Kidney tubule cell (primary cell): ENCODE measurements around the gene ACKR3.

Experiments used
- DNase-seq: peaks from one replicate; pipeline ENCODE4 v3.0.0-alpha.2; 2018; ENCODE audit warnings: low spot score

The ACKR3 gene

DNA sequence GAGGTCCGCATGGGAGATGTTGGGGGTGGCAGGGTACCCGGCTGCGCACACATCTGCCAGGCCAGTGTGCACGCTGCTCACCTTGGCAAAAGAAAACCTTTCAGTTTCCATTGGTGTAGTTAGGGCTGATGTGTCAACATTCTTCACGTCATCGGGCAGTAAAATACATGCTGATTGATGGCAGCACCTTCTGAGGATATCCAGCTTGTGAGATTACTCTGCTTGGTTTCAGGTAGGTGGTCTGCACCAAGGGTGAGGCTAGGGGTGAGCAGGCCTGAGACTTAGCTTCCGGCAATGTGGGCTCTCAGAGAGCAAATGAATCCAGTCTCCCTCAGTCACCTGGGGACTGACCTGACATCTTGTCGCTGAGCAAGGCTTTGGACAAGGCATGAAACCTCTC lies 19.3 kb upstream of the ACKR3 start:
- no peak for DNase-seq

DNA sequence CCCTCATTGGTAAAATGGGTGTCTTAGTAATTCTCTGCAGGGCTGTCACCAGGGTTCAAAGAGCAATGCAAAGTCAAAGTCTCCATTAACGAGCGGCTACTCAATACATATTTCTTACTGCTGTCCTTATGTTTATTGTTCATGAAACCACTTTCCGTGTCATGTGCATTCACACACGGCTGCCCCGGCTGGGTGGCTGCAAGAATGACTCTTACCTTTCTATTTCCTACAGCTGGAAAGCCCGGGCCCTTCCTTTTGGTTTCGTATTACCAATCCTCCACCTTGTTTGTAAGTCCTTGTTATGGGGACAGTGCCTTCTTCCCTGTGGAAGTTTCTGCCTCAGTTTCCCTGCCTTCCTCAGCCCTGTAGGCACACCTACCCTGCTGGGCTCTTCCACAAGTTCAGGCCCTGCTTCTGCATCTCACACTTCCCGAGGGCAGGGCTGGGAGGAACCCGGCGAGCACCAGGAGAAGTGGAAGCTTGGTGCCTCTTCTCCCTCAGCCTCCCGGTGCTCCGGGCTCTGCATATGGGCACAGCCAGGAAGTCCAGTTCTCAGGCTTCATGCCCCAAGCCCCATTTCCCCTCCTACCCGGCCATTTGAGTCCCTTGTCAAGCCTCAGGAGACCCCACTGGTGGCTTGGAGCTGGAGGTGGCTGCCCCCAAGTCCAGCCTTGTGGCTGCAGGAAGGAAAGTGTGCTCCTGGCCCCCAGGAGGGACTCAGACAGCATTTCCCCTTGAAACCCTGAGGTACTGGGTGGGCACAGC lies 18.7 kb upstream of the ACKR3 start:
- DNase-seq = no peak

DNA sequence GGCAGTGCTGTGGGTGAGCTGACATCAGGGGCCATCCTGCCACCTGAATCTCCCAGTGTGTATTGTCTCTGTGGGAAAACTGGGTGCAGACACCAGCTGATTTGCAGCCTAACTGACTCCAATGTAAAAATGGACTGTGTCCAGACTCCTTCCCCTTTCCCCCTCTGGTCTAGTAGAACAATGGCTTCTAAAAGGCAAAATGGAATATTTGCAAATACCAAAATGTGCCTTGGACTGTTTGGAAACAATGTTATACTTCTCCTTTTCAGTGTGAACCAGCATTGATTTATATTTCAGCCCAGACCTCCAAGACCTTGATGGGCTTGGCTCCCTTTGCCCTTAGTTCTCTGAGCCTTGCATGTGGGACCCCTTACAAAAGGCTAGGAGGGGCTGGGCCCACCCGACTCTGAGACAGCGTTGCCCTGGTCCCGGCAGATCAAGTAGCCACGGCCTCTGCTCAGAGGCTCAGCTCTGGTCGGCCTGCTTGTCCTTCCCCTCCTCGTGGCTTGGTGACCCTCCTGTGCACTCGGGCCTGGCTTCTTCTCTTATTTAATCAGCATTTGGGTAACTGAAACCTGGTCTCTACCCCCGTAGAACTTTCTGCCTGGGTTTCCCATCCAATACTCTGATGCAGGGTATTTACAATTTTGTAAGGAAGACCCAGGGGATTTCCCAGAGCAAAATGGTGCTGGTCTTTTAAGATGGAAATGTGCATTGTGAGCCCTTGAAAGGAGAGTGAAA lies 18.0 kb upstream of the ACKR3 start:
- no peak for DNase-seq

DNA sequence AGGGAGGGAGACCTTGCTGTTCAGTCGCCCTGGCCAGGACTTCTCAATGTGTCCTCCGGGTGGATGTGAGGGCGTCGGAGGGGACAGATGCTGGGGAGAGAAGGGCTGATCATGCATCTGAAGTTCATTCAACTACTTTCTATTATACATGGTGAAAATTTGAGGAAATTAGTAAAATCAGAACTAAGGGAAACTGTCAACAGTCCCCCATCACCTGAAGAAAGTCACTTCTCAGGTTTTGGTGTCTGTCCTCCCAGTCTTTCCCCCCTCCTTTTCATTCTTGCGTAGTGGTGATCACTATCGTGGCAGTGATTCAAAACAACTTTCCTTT lies 17.4 kb upstream of the ACKR3 start:
- no peak for DNase-seq

DNA sequence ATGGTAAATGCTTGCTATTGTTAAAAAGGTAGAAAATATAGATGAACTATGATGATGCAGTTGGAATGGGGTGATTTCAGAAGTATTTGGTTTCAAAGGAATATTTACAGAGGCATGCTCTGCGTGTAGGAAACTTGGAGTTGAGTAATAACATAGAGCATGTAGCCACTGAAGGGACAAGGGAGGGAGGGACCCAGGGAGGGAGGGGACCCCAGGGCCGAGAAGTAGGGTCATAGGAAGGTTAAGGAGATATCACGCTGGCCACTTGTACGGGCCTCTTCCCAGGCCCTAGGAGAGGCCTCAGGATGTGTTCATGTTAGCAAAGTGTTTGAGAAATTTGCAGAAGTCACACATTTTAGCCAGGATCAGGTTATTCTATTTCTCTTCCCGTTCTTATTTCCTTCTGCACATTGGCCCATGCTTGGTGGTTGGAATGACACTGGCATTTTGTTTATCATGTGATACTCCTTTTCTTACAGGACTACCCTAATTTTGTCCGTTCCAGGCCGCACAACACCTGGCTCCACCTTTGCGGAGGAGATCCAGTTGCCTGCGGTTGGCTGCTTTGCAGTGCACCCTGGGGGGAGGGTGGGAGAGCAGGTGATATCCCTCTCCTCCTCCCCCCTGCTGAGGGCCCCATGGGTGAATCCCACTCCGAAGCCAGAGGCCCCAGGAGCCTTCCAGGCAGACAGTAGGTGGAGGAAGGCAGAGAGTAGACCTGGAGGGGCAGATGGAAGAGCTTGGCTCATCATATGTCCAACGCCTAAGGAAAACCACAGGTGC lies 16.9 kb upstream of the ACKR3 start:
- no peak for DNase-seq

DNA sequence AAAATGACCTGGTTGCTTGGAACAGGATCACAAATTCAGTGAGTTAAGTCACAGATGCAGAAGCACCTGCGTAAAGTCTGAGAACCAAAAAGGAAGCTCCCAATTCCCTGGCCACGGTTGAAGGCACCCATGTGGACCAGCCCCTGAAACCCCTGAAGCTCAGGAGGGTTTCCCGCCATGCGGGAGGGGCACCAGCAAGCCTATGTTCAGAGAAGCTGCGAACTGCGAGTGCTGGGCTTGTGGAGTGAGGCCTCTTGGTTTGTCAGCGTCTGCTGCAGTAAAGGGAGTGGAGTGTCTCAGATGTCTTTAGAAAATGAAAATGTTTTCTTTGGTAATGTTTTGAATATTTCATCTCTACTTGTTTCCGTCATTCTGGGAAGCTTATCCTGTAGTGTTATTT lies 16.1 kb upstream of the ACKR3 start:
- DNase-seq = no peak

DNA sequence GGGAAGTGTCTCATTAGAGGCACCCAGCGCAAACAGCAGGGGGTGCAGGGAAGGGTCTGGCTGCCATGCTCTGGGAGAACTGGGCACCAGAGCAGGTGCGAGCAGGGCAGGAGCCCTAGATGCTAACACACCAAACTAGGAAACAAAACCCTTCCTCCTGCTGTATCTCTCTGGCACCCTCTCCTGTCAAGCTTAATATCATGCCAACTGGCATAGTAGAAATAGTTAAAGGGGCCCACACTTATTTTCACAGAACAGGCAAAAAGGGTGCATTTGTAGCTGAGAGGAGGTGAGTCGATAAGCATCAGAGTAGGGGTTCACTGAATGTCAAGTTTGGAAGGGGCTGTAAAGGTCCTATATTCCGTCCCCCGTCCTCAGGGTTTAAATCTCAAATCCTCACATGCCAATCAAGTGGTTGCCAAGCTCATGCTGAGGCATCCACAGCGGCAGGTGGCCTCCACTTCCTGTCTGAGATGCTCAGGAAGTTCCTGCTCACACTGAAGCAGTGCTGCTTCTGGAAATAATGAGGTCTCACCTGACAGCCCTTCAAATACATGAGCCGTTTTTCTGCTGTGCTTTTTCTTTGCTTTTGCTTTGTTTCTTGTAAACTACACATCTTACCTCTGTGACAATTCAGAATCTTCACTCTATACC lies 14.9 kb upstream of the ACKR3 start:
- no peak for DNase-seq

DNA sequence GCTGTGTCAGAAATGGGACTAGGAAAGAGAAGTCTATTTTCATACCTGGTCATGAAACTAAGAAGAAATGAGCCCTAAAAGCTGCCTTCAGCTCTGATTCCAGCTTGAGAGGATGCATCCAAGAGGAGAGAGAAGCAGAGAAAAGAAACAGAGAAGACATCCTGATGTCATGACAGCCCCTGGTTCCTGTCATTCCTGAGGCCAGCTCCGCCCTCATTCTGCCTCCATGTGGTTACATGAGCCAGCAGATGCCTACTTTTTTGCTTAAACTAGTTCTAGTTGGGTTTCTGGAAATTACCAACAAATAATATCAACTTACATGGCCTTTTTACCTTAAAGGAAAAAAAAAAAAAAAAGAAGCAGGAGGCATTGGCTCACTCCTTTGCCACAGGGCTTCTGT lies 14.1 kb upstream of the ACKR3 start:
- no peak for DNase-seq

DNA sequence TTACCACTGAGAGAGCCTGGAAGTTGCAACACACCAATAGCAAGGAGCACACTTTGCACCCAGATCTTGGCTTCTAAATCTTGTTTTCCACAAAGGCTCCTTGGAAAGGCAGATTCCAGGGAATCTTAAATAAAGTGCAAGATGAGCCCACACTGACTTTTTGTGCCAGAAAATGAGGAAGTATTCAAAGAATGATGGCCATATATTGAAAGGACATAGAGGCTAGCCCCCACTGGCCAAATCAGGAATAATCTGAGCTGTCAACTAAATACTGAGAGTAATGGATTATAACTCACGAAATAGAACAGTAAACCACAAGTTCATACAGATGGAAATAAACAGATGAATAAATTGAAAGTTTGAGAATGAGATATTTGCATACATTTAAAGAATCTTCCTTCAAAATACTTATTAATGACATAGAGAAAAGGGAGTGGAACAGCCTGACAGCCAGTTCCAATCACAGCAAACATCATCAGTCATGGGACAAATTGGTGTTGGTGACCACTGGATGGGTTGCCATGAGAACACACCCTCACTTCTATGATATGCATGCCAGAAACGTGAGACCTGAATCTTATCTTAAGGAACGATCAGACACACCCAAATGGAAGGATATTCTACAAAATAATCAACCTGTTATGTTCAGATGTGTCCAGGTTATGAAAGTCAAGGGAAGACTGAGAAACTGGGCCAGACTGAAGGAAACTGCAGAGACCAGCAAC lies 12.2 kb upstream of the ACKR3 start:
- no peak for DNase-seq

DNA sequence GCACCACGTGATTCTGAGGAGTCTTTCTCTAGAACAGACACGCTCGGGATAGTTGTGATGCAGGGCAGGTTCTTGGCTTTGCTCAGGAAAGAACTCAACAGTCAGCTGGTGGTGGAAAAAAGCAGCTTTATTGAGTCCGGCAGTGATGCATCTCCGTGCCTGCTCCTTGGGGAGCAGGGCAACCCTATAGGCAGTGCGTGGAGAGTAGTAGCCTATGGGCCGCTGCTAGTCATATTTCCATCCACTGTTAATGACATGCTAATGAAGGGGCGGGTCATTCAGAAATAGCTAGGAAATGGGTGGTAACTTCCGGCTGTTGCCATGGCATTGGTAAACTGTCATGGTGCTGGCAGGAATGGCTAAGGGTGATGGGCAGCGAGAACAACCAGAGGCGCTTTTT lies 11.6 kb upstream of the ACKR3 start:
- no peak for DNase-seq

DNA sequence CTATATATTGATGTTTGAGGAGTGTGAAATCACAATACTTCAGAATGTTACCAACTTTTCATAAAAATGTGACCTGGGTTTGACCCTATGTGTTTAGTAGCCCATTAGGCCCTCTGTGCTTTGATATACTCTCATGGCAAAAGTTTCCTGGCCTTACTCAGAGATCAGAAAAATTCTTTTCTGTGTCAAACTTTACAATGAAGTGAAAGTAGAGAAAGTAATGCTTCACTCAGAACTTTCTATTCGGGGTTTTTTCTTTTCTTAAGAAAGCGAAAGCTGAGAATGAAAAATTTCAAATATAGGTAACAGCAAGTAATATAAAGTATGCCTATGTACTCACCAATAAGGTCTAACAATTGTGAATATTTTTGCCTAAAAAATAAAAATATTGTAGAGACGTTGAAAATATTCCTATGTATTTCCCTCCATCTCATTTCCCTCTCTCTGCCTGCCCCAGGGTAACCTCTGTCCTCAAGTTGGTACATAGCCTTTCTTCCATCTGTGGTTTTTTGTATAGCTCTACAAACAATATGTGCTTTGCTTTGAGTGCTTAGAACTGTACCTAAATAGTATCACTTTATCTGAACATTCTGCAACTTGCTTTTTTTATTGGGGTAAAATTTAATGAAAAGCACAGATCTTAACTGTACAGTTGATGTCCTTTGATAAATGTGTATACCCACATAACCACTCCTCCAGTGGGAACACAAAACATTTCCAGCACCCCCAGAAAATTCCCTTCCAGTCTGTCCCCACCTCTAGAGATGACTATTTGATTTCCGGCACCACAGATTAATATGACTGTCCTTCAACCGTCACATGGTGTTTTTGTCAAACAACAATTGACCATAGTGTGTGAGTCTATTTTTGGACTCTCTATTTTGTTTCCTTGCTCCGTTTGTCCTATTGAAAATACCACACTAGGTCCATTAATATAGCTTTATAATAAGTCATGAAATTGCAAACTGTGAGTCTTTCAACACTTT lies 10.3 kb upstream of the ACKR3 start:
- no peak for DNase-seq

DNA sequence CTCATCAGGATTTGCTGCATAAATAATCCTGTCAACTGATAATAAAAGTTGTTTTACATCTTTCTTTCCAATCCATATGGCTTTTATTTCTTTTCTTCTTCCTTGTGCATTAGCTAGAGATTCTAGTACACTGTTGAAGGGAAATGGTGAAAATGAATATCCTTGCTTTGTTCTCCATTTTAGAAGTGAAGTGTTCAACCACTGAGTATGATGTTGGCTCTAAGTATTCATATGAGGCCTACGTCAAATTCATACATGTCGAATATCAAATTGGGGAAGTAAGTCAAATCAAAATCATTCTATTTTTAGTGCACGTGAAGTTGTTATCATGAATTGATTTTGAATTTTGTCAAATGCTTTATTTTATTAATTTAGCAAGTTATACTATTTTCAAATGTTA lies 7.8 kb upstream of the ACKR3 start:
- no peak for DNase-seq

DNA sequence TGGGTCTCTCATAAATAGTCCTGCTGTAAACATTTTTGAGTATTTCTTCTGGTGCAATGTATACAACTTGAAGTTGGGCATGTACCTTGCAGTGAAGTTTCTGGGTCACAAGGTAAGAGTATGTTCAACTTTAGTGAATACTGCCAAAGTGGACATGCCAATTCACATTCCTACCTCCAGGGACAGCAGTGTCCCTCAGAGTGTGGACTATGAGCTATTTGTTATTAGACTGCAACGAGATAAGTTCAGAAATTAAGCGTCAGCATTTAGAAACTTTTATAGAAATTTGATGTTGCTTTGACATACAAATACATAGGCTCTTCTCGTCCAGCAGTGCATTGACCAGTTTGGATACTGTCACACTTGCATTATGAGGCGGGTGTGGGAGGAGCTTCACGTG lies 7.2 kb upstream of the ACKR3 start:
- DNase-seq = peak; percentile 42

DNA sequence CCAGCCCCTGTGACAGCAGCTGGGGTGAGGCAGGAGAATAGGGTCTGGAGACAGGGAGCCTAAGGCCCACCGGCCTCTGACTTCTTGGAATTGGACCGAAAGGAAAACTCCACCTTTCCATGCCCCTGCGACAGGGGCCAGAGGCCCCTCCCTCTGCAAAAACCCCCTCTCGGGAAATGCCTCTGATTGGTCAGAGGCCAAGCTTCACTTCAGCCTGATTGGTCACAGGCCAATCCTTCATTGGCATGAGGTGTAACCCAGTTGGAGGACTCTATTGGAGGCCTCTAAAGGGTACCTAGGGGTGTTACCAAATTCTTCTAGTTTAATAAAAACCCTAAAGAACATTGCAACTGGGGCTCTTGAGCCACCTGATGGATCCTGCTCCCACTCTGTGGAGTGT lies 5.7 kb upstream of the ACKR3 start:
- DNase-seq = no peak

DNA sequence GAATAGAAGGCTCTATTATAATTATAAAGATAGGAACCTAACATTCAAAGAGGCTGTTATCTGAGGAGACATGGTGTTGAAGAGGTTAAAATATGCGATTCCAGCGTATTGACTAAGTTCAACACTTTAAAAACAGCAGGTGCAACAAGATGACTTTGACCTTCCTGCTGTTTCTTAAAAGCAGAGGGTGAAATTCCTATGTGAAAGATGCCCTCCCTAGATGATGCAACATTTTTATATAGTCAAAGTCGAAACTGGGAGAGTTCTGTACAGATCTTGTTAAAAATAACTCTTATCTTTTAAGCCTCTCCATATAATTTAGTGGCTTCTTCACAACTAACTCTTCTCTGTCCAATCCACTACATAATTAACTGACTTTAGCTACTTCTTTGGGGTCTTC lies 4.4 kb upstream of the ACKR3 start:
- no peak for DNase-seq

DNA sequence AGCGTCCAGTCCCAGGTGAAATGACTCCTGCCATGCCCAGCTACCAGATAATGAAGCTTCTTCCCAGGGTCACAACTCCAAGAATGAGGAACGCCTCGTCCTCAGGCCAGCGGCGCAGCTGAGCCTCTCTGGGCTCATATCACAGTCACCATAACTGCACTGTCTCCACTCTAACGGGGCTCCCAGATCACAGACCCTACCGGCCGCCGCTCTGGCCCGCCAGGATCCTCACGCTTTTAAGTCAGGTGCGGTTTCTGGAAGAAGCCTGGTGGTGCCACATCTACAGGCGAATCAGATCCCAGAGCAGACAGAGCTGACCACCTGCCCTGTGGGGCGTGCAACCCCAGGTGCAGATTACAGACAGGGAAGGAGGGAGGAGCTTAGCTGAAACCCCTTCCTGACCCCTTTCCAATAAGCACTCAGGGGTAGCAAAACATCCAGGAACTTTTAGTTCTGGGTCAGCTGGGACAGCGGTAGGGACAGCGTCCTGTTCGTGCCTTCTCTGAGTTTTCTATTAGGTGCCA lies 3.7 kb upstream of the ACKR3 start:
- DNase-seq = no peak

DNA sequence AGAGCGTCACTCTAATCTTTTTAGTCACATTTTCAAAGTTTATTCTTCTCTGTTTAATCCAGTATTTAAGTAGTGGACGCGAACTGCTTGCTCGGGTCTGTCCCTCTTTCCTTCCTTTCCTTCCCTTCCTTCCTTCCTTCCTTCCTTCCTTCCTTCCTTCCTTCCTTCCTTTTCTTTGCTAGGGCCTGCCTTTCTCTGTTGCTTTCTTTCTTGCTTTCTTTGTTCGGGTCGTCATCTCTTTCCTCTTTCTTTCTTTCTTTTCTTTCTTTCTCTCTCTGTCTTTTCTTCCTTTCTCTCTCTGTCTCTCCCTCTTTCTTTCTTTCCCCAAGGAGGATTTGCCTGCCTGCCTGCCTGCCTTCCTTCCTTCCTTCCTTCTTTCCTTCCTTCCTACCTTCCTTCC lies 3.0 kb upstream of the ACKR3 start:
- no peak for DNase-seq

DNA sequence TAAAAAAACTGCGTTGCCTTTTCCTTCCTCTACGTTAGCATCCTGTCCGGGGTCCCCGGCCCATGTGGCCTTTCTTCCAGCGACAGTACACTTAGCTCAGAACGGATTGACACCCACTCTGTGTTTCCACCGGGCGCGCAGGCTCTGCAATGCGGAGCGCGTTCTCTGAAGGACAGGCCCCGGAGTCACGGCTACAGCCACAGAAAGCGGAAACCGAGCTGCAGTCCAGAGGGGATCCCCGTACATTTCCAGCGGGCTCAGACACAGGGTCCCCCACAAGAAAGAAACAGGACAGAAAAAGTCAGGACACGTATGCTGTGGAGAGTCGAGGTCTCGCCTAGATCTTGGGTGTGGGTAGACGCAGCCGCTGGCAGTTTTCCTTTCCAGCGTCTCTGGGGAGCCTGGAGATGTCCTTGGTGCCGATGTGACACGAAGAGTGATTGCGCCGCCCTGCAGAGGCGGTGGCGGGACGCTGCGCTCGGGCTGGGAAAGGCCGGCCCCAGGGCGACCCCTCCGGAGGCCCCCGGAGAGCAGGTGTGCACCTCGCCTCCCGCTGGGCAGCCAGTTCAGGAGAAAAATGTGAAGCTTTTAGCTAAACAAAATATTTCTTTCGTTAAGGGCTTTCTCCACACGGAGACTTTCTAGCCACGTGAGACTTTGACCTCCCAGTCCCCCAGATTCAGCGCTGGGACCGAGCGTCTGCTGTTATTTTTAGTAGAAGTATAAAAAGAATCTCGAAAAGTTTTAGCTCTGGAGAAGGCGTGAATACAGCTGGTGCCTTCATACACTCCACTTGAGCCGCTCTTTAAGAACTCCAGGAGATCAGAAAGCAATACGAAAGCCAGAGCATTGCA lies 1.3 kb upstream of the ACKR3 start:
- peak; percentile 30 for DNase-seq

DNA sequence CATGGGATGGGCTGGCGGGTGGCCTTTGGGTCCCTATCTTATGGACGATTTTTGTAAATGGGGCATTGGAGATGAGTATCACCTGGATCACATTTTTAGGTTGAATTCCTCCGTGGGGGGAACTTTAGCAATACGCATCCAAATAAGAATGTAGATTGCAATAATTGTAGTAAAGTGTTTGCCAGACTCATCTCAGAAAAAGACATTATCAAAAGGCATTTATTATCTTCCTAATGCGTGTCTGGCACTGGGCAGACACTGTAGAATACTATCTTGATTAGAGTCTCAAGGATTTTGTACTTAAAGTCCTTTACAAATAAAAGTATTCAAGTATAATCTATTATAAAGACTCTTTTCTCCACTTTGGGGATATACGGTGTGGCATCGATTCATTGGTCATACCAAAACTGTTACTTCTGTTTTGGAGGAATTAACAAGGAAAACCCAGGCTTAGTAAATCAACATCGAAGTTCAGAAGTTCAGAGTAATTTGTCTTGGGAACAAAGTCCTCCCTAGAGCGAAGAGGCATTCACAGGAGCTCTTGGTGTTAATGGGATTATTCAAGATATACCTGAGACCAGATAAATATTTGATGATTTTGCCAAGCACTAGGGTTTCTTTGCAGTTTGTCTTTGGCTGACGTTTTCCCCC lies 578 bp upstream of the ACKR3 start:
- DNase-seq = no peak
